ENCODE measurements around the gene BTBD1.
"Not testable (repeated sequence)": the region's sequence is repeated elsewhere in the genome, so short reads cannot be mapped to it uniquely, and the experiment has no call there.

Gene BTBD1

GRCh38 chr15:83053151-83053550 lies 13.9 kb downstream of the BTBD1 start:
- no peak for DNase-seq

DNA sequence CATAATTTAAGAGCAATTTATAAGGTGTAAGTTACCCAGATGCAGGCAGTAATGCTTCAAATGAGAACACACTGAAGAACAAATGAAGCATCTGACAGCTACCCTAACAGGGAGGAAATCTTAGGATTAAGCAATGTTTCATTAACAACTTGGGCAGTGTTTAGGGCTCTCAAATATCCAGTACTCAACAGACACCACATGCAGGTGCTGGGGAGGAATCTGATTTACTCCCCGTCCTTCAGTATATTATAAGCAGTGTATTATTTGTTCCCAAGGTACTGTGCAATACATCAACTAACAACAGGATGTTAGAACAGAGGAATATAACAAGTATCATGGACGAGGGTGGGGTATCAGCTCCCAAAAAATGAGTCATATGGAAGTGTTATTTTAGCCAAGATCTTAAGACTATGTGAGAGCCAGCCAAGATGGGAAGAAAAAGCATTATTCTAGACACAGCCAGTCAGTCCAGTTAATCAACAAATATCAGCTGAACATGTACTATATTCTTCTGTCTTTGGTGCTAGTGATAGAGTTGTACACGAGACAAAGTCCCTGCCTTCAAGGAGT lies 20.4 kb downstream of the BTBD1 start:
- DNase-seq = no peak

GRCh38 chr15:83044156-83044555 lies 22.9 kb downstream of the BTBD1 start:
- DNase-seq = no peak

GRCh38 chr15:83039206-83039605 lies 27.8 kb downstream of the BTBD1 start:
- no peak for DNase-seq

GRCh38 chr15:83036253-83036652 lies 30.8 kb downstream of the BTBD1 start:
- DNase-seq = no peak

GRCh38 chr15:83031234-83031633 lies 35.8 kb downstream of the BTBD1 start:
- not testable (repeated sequence) for DNase-seq

DNA sequence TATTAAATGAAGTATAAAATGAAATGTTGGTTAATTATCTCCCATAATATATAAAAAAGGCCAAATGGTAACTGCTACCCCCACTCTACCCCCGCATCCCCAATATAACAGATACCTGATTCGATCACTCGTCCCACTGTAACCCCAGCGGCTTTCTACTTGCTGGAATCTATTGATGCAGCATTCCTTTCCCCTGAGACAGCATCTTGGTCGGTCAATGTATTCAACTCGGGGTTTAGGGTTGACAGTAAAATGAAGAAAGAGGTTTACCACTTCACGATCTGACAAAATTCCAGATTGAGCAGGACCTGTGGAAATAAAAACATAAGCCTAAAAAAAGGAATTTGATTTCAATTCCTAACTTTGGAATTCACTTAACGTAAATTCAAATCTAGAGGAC lies 37.0 kb downstream of the BTBD1 start:
- no peak for DNase-seq

- no peak for DNase-seq
Measured at GRCh38 chr15:83018436-83018835, 48.6 kb downstream of the BTBD1 start.

GRCh38 chr15:83016906-83017305 lies 50.1 kb downstream of the BTBD1 start:
- no peak for DNase-seq

- no peak for DNase-seq
Measured at GRCh38 chr15:83015361-83015760, 51.7 kb downstream of the BTBD1 start.

DNA sequence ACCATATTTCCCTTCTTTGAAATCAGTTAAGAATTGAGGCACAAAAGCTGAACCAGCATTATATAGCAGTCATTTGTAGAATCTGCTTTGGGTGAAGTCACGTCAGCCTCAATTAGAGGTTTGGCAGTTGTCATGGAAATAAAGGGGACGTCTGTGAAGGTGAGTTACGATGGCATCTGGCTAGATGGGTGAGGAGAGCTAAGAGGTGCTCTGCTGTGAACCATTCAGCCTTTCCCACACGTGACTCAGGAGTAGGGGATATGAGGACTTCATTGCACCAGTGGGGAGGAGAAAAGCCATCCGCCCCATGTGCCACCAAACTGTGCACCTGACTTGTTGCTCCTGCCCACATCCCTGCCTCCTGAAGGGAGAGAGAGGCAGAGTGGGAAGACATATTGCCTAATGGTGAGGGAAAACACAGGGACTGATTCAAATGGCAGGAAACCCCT lies 52.8 kb downstream of the BTBD1 start:
- no peak for DNase-seq

GRCh38 chr15:83012636-83013035 lies 54.4 kb downstream of the BTBD1 start:
- DNase-seq = no peak

DNA sequence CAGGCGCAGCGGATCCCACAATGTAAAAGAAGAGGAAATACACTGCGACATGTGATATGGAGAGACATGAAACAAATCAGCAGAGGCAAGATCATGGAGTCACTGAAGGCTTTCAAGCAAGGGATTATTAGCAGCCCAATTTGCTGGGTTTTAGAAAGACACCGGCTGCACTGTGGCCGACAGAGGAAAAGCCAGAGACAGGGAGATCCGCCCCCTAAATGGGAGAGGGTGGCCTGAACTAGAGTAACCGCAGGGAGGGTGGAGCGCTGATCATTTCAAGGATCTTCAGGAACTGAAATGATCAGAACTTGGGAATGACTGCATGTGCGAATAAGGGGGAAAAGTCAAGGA lies 55.0 kb downstream of the BTBD1 start:
- DNase-seq = no peak

DNA sequence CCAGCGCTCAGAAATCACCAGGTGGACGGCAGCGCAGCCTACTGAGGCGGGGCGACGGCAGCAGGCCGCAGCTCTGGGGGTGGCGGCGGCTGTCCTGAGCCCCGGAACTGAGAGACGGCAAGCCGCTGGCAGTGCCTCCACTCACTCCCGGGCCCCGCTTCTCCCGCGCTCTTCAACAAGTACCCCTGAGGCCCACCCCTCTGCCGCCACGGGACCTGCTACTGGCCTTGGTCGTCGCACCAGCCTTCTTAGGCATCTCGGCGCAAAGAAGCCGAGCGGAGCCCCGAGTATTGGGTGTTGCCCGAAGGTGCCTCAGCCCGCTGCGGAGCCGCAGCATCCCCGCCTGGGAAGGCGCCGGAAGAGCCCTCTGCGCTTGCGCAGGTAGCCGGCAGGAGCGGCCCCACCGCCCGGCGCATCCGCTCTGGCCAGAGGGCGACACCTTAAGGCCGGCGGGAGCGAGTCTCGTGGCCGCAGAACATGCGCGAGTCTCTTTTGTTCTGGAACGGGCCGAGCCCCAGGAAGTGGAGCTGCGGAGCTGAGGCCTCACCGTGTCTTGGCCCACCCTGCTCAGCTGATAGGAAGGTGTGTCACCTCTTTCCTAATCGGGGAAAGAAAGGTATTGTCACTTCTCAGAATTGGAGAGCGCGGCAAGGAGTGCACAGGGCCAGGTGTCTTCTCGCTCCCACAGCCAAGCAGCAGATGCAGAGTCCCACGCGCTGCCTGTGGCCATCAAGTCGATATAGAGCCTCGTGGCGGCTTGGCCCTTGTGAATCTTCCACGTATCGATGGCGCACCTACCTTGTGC lies 55.6 kb downstream of the BTBD1 start, which contains the start of gene C15orf40:
C15orf40 (minus strand) TSS at position 369 of the 805 bp plus-strand sequence; CDS start at position 337, 32 bp downstream.
- peak; percentile 54 for DNase-seq

GRCh38 chr15:83010709-83011270 lies 56.3 kb downstream of the BTBD1 start:
- DNase-seq = no peak

DNA sequence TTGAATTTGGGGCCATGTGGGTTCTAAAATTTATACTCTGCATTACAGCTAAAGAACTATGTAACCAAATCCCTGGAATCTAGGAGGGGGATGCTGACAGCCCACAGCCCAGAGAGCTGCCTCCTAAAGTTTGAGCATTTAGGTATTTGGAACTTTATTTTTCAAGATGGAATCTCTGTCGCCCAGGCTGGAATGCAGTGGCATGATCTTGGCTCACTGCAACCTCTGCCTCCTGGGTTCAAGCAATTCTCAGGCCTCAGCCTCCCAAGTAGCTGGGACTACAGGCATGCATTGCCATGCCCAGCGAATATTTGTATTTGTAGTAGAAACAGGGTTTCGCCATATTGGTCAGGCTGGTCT lies 66.4 kb downstream of the BTBD1 start:
- DNase-seq = not testable (repeated sequence)

GRCh38 chr15:82999905-83000671 lies 67.0 kb downstream of the BTBD1 start:
- DNase-seq = peak; percentile 0

- DNase-seq = no peak
Measured at GRCh38 chr15:82999426-82999825, 67.6 kb downstream of the BTBD1 start.

GRCh38 chr15:82995938-82996337 lies 71.1 kb downstream of the BTBD1 start:
- no peak for DNase-seq

- DNase-seq = no peak
Measured at GRCh38 chr15:82995076-82995475, 72.0 kb downstream of the BTBD1 start.

GRCh38 chr15:82993144-82993543 lies 73.9 kb downstream of the BTBD1 start:
- no peak for DNase-seq

DNA sequence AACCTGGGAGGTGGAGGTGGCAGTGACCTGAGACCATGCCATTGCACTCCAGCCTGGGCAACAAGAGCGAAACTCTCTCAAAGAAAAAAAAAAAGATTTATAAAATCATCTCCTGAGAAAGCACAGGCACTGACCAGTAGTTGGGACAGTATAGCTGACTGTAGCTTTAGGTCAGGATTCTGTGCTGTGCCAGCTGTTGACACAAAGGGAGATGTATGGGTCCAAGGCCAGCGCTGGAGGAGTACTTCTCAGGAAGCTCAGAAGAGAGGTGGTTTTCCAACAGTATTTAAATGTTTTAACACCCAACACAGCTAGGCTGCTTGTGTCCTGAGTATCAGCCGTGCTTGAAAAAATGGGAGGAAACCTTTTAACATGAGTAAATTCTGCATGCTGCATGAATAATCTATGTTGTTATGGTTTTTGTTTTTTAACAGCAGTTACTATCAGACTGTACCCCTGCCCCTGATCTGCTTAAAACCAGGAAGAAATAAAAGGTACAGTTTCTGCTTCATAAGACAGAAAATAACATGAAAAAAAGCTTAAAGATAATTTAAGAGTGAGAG lies 74.5 kb downstream of the BTBD1 start:
- no peak for DNase-seq

- no peak for DNase-seq
Measured at GRCh38 chr15:82986442-82986780, 80.6 kb downstream of the BTBD1 start.
